Activated T-helper 1 cell treated with anti-CD3 and anti-CD28 coated beads, Interleukin-12 subunit alpha, Interleukin-12 subunit beta, Interleukin-2, Interleukin-4 antibody, amounts not matched to agents 30 ng/mL and 10 ng/mL and 1 ng/mL, durations not matched to agents 14 hours and 24 hours and 36 hours (primary cell): ENCODE results near the gene ACSF3. TPM values are rescaled to one million over a fixed set of nuclear protein-coding genes. Genes with fewer than 3 reads are reported as not detected.
A peak's percentile ranks its signal among the peaks of the same experiment; 100 is the strongest.

Experiments used
- DNase-seq: peaks from one replicate; pipeline ENCODE4 v3.0.0; 2021; ENCODE audit warnings: low spot score
- H3K27ac Mint-ChIP-seq: one replicate; pipeline ENCODE4 v1.8.0; 2021; ENCODE audit warnings: mild to moderate bottlenecking, mixed read lengths
- H3K27me3 Mint-ChIP-seq: one replicate; pipeline ENCODE4 v1.8.0; 2022; ENCODE audit warnings: mild to moderate bottlenecking, moderate library complexity, mixed read lengths; ENCODE audit not compliant: insufficient read depth
- H3K36me3 Mint-ChIP-seq: one replicate; pipeline ENCODE4 v1.8.0; 2021; ENCODE audit warnings: low read depth, mixed read lengths
- H3K4me1 Mint-ChIP-seq: one replicate; pipeline ENCODE4 v1.8.0; 2021; ENCODE audit warnings: low read depth, mixed read lengths
- H3K4me3 Mint-ChIP-seq: one replicate; pipeline ENCODE4 v1.8.0; 2021; ENCODE audit warnings: mild to moderate bottlenecking, moderate library complexity, mixed read lengths
- H3K9me3 Mint-ChIP-seq: one replicate; pipeline ENCODE4 v1.8.0; 2021; ENCODE audit warnings: mixed read lengths
- intact Hi-C: fragments of 100-400 bp; cut with micrococcal nuclease; formaldehyde crosslinking; loops from one replicate; pipeline ENCODE4 v1.15.1; 2024
- total RNA-seq: library from RNA; stranded (reverse); gene quantifications from 2 replicates; pipeline ENCODE4 v1.2.3, GENCODE V29; 2022

ACSF3 gene
- total RNA-seq, 1 donor from 2014 or later: 37.0 TPM

GRCh38 chr16:89197033-89197632 is 103.5 kb downstream of the ACSF3 start:
- Mint-ChIP-seq H3K4me1 (no peaks in the 10 kb centered on the region), H3K27ac (no peak overlapping the region), H3K4me3 (no peak overlapping the region), H3K27me3 (peaks cover 10% of the 10 kb centered on the region), H3K36me3 (no peaks in the 10 kb centered on the region), H3K9me3 (no peaks in the 10 kb centered on the region)
- DNase-seq: no peak
- intact Hi-C loops: no loop called here

GRCh38 chr16:89197633-89198416 is 104.2 kb downstream of the ACSF3 start:
- no peaks in the 10 kb centered on the region for H3K36me3 Mint-ChIP-seq
- DNase-seq: no peak
- H3K27me3 Mint-ChIP-seq: peaks cover 14% of the 10 kb centered on the region
- intact Hi-C loops: no loop called here
- no peak overlapping the region for H3K27ac Mint-ChIP-seq
- H3K4me1 Mint-ChIP-seq: no peaks in the 10 kb centered on the region
- H3K9me3 Mint-ChIP-seq: no peaks in the 10 kb centered on the region
- no peak overlapping the region for H3K4me3 Mint-ChIP-seq

- intact Hi-C loops: no loop called here
- H3K27ac Mint-ChIP-seq: no peak overlapping the region
- H3K36me3 Mint-ChIP-seq: no peaks in the 10 kb centered on the region
- H3K9me3 Mint-ChIP-seq: no peaks in the 10 kb centered on the region
- H3K4me1 Mint-ChIP-seq: no peaks in the 10 kb centered on the region
- H3K4me3 Mint-ChIP-seq: no peak overlapping the region
- DNase-seq: no peak
- peaks cover 22% of the 10 kb centered on the region for H3K27me3 Mint-ChIP-seq
Measured at GRCh38 chr16:89198417-89199240, 105.0 kb downstream of the ACSF3 start.

- H3K27me3 Mint-ChIP-seq: peaks cover 30% of the 10 kb centered on the region
- H3K27ac Mint-ChIP-seq: no peak overlapping the region
- peak overlapping the region; percentile 22 for H3K4me3 Mint-ChIP-seq
- no peak for DNase-seq
- intact Hi-C loops: loop anchor here (2.0 kb wide), 2 partner anchors 17 to 47 kb away; partner anchors contain the start of gene ZNF778
- no peaks in the 10 kb centered on the region for H3K4me1 Mint-ChIP-seq
- H3K9me3 Mint-ChIP-seq: no peaks in the 10 kb centered on the region
- H3K36me3 Mint-ChIP-seq: no peaks in the 10 kb centered on the region
Measured at GRCh38 chr16:89199241-89200123, 105.8 kb downstream of the ACSF3 start.

- H3K4me1 Mint-ChIP-seq: no peaks in the 10 kb centered on the region
- H3K36me3 Mint-ChIP-seq: no peaks in the 10 kb centered on the region
- no peaks in the 10 kb centered on the region for H3K9me3 Mint-ChIP-seq
- DNase-seq: no peak
- intact Hi-C loops: loop anchor here (2.0 kb wide), 2 partner anchors 17 to 47 kb away; partner anchors contain the start of gene ZNF778
- H3K27me3 Mint-ChIP-seq: peaks cover 36% of the 10 kb centered on the region
- H3K4me3 Mint-ChIP-seq: peak within 1 kb of the TSS; percentile 45
- H3K27ac Mint-ChIP-seq: no peak within 1 kb of the TSS
Measured at GRCh38 chr16:89200124-89200849, 106.6 kb downstream of the ACSF3 start, which contains the start of gene SLC22A31. TSS of gene SLC22A31 (minus strand) at chr16:89200537. CDS start at chr16:89200501, 36 bp downstream.

GRCh38 chr16:89200850-89201411 is 107.3 kb downstream of the ACSF3 start:
- Mint-ChIP-seq H3K4me3 (peak overlapping the region; percentile 45), H3K4me1 (no peaks in the 10 kb centered on the region), H3K36me3 (no peaks in the 10 kb centered on the region), H3K27ac (no peak overlapping the region), H3K9me3 (no peaks in the 10 kb centered on the region), H3K27me3 (peaks cover 36% of the 10 kb centered on the region)
- no peak for DNase-seq
- intact Hi-C loops: loop anchor here (1.0 to 2.0 kb wide), 4 partner anchors 8 to 46 kb away; partner anchors contain the start of genes CDH15 and ZNF778

- no peaks in the 10 kb centered on the region for H3K4me1 Mint-ChIP-seq
- peaks cover 40% of the 10 kb centered on the region for H3K27me3 Mint-ChIP-seq
- H3K4me3 Mint-ChIP-seq: peak overlapping the region; percentile 59
- H3K9me3 Mint-ChIP-seq: no peaks in the 10 kb centered on the region
- peak; percentile 74 for DNase-seq
- intact Hi-C loops: loop anchor here (1.0 to 2.0 kb wide), 4 partner anchors 8 to 45 kb away; partner anchors contain the start of genes CDH15 and ZNF778
- no peaks in the 10 kb centered on the region for H3K36me3 Mint-ChIP-seq
- no peak overlapping the region for H3K27ac Mint-ChIP-seq
Measured at GRCh38 chr16:89201439-89202377, 108.1 kb downstream of the ACSF3 start.

GRCh38 chr16:89202422-89203215 is 109.0 kb downstream of the ACSF3 start:
- no peak for DNase-seq
- peak overlapping the region; percentile 59 for H3K4me3 Mint-ChIP-seq
- intact Hi-C loops: no loop called here

More at GRCh38 chr16:89202422-89203215, 109.0 kb downstream of the ACSF3 start:
- no peak overlapping the region for H3K27ac Mint-ChIP-seq
- H3K27me3 Mint-ChIP-seq: peaks cover 41% of the 10 kb centered on the region
- H3K36me3 Mint-ChIP-seq: no peaks in the 10 kb centered on the region
- H3K9me3 Mint-ChIP-seq: no peaks in the 10 kb centered on the region
- H3K4me1 Mint-ChIP-seq: no peaks in the 10 kb centered on the region
